Measurements from ENCODE around the gene UPK1B.
A peak's percentile ranks its signal among the peaks of the same experiment; 100 is the strongest.
"Not testable (repeated sequence)": the region's sequence is repeated elsewhere in the genome, so short reads cannot be mapped to it uniquely, and the experiment has no call there.

Gene UPK1B

DNA sequence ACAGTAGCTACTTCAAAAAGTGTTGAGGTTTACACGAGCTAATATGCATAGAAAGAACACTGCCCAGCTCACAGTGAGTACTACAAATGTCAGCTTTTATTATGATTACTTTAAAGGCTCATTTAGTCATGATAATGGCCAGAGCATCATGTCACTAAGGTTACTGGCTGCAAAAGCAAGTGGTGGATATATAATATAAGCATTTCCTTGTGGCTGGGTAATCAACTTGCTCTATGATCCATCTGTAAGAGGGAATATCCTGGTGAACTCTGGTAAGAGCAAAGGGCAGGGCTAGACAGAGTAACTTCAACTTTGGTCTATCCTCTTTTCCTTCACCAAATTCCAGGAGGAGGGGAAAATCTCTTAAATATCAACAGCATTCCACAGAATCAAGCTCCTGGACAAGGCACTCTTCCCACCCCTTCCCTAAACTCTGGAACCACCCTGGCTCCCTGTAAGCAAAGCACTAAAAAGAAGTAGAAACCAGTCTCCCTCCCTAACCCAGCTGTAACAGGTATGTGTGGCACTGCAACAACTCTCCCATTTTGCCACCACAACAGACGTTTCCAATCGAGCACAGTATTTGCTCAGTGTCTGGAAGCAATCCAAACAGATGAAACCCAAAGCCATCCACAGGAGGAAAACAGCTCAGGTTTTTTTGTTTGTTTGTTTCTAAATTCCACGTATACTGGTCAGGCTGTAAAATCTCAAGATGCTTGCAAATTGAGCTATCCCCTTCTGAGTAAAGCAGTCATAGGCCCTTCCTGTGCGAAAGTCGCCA, 53.9 kb downstream of the UPK1B start:
- no peak for DNase-seq

DNA sequence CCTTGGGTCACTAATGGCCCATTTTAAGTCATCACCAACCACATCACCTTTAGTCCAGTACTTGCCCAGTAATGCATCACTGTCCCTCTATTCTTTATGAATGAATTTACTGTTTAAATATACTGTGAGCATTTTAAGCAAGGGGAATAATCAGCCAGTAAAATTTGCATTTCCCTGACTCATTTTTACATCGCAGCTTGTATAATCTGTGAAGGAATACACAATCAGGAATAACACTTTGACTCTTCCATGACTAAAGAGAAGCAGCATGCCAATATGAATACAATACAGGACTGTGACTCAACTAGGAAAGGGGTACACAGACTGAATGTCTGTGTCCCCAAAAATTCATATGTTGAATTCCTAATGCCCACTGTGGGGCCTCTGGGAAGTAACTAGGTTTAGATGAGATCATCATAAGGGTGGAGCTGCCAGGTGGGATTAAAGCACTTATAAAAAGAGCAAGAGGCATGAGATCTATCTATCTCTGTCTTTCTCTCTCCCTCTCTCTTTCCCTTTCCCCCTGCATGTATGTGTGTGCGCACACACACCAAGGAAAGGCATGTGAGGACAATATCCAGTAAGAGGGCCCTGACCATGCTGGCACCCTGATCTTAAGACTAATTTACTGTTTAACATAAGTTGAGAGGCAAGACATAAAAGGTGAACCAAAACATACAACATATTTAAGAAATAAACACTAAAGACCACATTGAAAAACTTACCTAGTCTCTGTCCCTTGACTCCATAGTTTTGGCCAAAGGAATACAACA, 55.2 kb downstream of the UPK1B start:
- DNase-seq, result peak in 1 of 2 experiments; percentile 8

DNA sequence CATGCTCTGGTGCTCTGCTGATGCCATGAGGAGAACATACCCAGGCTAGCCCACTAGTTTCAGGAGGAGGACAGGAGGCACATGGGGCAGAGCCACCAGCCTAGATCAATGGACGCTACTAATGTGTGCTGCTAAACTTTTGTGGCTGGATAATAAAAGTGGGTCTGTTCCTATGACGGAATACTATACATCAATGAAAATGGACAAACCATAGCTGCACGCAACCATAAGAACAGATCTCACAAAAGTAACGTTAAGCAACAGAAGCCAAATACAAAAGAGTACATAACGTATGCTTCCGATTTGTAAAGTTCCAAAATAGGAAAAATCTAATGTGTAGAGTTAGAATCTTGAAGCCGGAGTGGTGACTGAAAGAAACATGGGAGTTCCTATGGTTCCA, 55.8 kb downstream of the UPK1B start:
- no peak for DNase-seq

DNA sequence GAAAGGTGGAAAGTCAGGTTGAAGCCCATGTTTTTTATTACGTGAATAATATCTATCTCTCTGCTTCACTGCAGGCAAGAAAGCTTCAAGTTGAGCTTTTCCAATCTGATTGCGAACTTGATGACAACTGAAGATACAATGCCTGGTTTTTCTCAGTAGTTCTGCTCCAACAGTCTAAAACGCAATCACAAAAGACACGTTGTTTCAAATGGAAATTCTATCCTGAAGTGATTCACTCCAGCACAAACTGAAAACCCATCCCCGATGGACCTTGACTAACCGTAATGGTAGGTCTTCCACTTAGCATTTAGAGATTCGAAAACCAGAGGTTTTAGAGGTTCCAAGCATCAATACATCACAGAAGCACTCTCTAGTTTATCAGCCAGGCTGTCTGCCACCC, 56.7 kb downstream of the UPK1B start:
- DNase-seq, result no peak

DNA sequence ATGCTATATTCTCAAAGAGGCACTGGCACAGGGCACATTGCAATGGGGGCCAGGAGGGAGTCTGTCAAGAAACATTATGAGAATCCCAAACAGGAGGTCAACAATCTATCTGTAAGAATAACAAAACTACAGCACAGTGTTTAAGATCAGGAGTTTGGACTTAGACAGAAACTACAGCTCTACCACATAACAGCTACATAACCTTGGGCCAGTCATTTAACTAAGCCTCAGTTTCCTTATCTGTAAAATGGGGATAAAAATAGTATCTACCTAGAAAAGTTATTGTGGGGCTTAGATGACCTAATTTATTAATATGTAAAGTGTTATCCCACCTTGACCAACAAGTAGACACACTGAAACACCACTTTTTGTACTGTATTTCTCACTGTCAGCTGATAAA, 57.3 kb downstream of the UPK1B start:
- no peak for DNase-seq

DNA sequence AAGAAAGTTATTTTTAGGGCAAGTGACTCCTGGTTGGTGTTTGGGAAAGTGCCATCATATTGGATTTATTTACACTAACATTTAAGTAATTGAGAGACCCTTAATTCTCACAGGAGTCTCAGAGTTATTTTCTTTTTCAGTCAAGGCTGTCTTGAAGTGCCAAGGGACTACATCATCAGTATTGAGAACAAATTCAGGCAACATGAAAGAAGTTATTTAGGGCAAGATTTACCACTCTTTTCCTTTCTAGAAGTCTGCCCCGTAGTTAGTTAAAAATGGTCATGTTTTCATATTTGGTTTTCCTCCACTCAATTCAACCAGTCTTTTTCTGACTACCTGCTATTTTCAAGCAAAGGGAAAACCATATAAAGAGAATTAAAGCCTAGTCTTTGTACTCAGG, 61.2 kb downstream of the UPK1B start:
- no peak for DNase-seq

DNA sequence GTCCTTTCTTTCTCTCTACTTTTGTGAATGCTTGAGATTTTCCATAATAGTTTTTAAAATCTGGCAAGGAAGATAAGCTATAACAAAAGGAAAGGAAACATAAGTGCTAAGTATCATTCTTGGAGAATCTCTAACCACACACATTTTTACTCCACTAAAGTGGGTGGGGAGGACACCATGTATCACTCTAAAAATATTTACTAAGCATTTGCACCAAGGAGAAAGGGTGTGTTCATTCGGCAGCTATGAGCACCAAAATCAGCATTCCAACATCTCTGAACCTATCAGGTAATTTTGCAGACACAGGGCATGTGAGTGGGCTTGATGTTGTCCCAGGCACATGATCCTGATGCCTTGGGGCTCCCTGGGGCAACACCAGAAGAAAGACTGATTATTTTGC, 61.8 kb downstream of the UPK1B start:
- no peak for DNase-seq

DNA sequence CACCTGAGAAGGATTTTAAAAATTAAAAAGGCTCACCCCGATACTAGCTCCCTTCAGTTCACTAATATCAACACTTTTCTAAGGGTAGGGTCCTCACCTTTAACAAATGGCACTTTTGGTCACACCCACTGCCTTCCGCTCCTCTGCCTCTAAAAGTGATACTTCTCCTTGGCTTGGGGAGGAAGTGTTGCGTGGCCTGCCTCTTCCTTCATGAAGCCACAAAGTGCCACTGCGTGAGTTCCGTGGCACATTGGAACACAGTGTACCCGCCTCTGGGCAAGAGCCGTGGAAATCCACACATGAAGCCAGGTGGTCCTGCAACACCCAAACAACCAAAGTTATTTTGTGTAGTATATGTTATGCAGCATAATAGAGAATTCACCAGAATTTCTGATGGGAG, 63.4 kb downstream of the UPK1B start:
- DNase-seq, result no peak

DNA sequence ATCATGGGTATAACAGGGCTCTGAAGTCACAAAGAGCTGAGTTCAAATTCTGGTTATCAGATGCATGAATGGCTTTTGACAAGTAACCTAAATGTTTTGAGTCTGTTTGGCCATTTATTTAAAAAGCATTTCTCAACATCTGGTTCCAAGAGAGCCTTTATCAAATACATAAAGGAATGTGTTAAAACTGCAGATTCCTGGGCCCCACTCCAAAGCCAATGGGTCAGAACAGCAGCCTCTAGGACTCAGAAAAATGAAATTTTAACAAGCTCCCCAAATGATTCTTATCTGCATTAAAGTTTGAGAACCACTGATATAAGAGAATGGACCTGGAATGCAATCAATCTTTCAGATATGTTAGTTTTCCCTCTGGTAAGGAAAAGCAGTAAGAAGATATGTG, 63.9 kb downstream of the UPK1B start:
- DNase-seq, result no peak

DNA sequence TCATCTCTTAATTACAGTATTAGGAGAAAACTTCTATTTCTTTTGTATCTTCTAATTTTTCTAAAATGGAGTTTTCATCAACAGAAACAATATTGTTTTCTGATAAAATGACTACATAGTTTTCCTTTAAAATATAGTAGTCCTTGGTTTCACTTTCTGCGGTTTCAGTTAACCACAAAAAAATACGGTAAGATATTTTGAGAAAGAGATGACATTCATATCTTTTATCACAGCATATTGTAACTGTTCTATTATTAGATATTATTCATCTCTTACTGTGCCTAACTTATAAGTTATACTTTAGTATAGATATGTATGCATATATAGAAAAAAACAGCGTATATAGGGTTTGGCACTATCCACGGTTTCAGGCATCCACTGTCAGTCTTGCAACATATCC, 65.0 kb downstream of the UPK1B start:
- no peak for DNase-seq

DNA sequence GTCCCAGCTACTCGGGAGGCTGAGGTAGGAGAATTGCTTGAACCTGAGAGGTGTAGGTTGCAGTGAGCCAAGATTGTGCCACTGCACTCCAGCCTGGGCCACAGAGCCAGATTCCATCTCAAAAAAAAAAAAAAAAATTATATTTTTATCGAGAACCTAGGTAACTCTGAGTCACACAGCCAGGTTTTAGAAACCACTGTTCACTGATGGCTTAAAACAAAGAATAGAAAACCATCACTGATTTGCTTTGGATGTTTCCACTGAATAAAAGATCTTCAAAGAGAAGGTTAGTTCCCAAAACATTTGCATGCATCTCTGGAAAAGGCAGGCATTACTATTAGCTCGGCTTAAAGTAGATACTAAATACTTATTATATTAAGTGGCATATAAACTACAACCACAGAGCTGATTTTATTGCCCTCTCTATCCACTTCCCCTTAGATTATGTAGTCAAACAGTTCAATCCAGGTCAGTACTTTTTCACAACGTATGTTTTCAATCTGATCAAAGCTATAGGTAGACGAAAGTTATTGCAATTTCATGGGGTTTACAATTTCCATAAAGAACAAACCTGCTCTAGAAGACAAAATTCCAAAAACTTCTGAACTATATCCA, 65.9 kb downstream of the UPK1B start:
- no peak for DNase-seq

DNA sequence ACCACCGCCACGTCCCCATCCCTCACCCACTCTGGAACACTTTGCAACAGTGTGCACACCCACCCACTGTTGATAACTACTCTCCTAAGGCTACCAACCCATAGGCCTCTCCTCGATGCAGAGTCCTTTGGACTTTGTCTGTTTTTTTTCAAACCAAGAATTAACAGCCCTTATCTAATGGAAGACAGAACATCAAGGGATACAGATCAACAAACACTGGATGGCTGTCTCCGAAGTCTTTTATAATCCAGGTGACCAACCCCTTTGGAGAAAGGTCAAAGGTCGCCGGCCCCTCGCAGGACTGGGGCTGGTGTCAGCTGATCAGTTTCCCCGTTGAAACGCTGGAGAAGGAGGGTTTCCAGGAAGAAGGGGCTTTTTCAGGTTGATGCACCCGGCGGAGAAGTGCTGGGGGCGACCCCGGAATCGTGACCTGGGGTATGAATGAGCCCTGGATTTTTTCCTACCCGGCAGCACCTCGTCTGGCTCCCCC, 66.7 kb downstream of the UPK1B start:
- peak; percentile 19 to 69 for DNase-seq

DNA sequence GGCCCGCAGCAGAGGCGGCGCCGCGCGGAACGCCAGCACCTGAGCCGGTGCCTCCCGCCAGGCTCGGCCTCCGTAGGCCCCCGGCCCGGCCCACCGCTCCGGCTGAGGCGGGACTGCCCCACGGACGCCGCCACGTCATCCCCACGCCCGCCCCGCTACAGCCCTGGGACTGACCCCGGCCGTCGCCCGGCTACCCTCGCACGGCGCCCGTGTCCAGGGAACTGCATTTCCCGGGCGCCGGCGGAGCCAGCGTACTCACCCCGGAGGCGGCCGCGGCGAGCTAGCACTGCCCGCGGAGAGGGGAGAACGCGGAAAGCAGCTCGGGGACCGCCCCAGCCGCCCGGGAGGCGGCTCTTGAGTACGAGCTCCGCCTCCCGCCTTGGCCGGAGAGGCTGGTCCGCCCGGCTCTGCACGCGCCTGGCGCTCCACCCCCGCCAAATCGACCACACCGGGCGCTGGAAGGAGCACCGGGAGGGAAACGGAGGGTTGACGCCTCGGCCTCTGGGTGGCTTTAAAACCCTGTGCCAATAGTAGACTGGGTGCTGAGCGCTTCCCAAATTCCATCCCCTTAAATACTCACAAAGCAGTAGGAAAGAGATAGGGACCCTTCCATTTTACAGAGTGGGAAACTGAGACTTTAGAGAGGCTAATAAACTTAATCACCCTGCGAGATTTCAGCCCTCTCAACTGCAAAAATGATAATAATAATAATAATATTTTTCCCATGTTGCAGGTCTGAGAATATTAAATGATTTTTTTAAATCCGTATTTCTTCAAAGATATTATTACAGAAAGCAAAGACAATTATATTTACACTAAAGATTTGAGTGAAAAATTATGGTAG, 67.4 kb downstream of the UPK1B start, which contains the start of gene B4GALT4:
TSS of gene B4GALT4 (minus strand) at position 288 of the 844 bp plus-strand sequence. CDS start 10,779 bp downstream, outside the sequence.
- peak; percentile 40 to 90 for DNase-seq

DNA sequence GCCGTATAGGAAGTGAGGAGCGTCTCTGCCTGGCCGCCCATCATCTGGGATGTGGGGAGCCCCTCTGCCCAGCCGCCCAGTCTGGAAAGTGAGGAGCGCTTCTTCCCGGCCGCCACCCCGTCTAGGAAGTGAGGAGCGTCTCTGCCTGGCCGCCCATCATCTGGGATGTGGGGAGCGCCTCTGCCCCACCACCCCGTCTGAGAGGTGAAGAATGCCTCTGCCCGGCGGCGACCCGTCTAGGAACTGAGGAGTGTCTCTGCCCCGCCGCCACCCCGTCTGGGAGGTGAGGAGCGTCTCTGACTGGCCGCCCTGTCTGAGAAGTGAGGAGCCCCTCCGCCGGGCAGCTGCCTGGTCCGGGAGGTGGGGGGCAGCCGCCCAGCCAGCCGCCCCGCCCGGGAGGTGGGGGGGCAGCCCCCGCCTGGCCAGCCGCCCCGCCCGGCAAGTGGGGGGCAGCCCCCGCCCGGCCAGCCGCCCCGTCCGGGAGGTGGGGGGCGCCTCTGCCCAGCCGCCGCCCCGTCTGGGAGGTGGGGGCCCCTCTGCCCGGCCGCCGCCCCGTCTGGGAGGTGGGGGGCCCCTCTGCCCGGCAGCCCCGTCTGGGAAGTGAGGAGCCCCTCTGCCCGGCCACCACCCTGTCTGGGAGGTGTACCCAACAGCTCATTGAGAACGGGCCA, 69.1 kb downstream of the UPK1B start:
- not testable (repeated sequence) for DNase-seq

DNA sequence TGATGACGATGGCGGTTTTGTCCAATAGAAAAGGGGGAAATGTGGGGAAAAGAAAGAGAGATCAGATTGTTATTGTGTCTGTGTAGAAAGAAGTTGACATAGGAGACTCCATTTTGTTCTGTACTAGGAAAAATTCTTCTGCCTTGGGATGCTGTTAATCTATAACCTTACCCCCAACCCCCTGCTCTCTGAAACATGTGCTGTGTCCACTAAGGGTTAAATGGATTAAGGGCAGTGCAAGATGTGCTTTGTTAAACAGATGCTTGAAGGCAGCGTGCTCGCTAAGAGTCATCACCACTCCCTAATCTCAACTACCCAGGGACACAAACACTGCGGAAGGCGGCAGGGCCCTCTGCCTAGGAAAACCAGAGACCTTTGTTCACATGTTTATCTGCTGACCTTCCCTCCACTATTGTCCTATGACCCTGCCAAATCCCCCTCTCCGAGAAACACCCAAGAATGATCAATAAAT, 69.7 kb downstream of the UPK1B start:
- DNase-seq, result not testable (repeated sequence)

DNA sequence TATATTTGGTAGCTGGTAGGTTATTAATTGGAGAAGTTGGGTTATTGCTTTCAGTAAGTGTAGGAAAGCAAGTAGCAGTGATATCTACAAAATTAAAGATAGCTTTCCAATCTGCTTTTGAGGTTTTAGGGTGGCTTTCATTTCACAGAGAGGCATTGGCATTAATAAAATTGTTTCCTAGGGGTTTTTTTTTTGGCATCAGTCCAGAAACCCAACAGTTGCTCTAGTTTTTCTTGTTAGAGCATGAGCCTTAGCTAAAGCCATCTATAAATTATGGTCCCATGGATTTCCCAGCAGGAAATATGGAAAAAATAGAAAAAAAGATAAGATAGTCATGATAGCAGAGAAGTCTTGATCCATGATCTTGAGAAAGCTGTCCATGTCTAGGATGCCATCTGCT, 70.3 kb downstream of the UPK1B start:
- no peak for DNase-seq

DNA sequence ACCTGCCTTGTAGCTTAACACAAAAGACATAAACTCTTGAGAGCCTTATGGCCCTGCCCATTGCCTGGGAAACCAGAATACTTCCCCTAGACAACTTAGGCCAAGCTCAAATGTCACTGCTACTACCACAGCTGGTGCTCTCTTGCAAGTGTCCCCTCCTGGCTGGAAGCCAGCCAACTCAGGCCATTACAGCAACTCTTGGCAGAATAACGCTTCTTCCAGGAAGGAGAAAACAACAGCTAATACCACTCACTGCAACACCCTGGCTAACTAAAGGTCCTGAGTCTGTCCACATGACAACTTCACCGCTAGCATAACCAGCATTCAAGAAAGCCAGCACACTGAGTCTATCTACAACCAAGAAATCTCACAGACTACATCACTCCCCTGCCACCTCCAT, 72.4 kb downstream of the UPK1B start:
- DNase-seq, result no peak

Measured in NCI-H526 (cell line).